ENCODE measurements around the gene MRPS9.

MRPS9 gene

GRCh38 chr2:105130546-105130945 lies 92.7 kb downstream of the MRPS9 start:
- no peak for DNase-seq (ENCODE audit: low read depth)
- no peak overlapping the region for H3K4me3 ChIP-seq (ENCODE audit: control insufficient read depth, low read depth, low read length)
- TF ChIP-seq CTCF (IDR thresholded peaks at IDR 0.05; ENCODE audit: control insufficient read depth, insufficient read depth, low read depth, low read length, missing control alignments), result no peak

- H3K4me3 ChIP-seq (ENCODE audit: control insufficient read depth, low read depth, low read length), result no peak overlapping the region
- TF ChIP-seq CTCF (IDR thresholded peaks at IDR 0.05; ENCODE audit: control insufficient read depth, insufficient read depth, low read depth, low read length, missing control alignments), result no peak
- no peak for DNase-seq (ENCODE audit: low read depth)
Measured at GRCh38 chr2:105134081-105134480, 96.2 kb downstream of the MRPS9 start.

- TF ChIP-seq CTCF (IDR thresholded peaks at IDR 0.05; ENCODE audit: control insufficient read depth, insufficient read depth, low read depth, low read length, missing control alignments), result no peak
- H3K4me3 ChIP-seq (ENCODE audit: control insufficient read depth, low read depth, low read length), result no peak overlapping the region
- DNase-seq (ENCODE audit: low read depth), result no peak
Measured at GRCh38 chr2:105135436-105135835, 97.6 kb downstream of the MRPS9 start.

GRCh38 chr2:105136394-105136793 lies 98.5 kb downstream of the MRPS9 start:
- TF ChIP-seq CTCF (IDR thresholded peaks at IDR 0.05; ENCODE audit: control insufficient read depth, insufficient read depth, low read depth, low read length, missing control alignments), result no peak
- H3K4me3 ChIP-seq (ENCODE audit: control insufficient read depth, low read depth, low read length), result no peak overlapping the region
- no peak for DNase-seq (ENCODE audit: low read depth)

- H3K4me3 ChIP-seq (ENCODE audit: control insufficient read depth, low read depth, low read length), result no peak overlapping the region
- TF ChIP-seq CTCF (IDR thresholded peaks at IDR 0.05; ENCODE audit: control insufficient read depth, insufficient read depth, low read depth, low read length, missing control alignments), result no peak
- no peak for DNase-seq (ENCODE audit: low read depth)
Measured at GRCh38 chr2:105138643-105139042, 100.8 kb downstream of the MRPS9 start.

GRCh38 chr2:105139556-105140239 lies 101.8 kb downstream of the MRPS9 start:
- no peak for DNase-seq (ENCODE audit: low read depth)
- no peak overlapping the region for H3K4me3 ChIP-seq (ENCODE audit: control insufficient read depth, low read depth, low read length)
- no peak for TF ChIP-seq CTCF (IDR thresholded peaks at IDR 0.05; ENCODE audit: control insufficient read depth, insufficient read depth, low read depth, low read length, missing control alignments)

GRCh38 chr2:105140240-105140568 lies 102.3 kb downstream of the MRPS9 start:
- no peak overlapping the region for H3K4me3 ChIP-seq (ENCODE audit: control insufficient read depth, low read depth, low read length)
- no peak for TF ChIP-seq CTCF (IDR thresholded peaks at IDR 0.05; ENCODE audit: control insufficient read depth, insufficient read depth, low read depth, low read length, missing control alignments)
- DNase-seq (ENCODE audit: low read depth), result no peak

Data from AG09309 (cell line).